Ishikawa (cell line): ENCODE measurements around the gene CRB1.

Experiments used
- EGR1 ChIP-seq: IDR thresholded peaks from 2 replicates; pipeline ENCODE4 v1.6.1; 2012
- FOXM1 ChIP-seq: IDR thresholded peaks from 2 replicates; pipeline ENCODE4 v1.6.1; 2012; ENCODE audit warnings: low read depth, borderline replicate concordance
- MAX ChIP-seq: IDR thresholded peaks from 2 replicates; pipeline ENCODE4 v1.6.1; 2012
- REST ChIP-seq: IDR thresholded peaks from 2 replicates; pipeline ENCODE4 v1.6.1; 2012; ENCODE audit warnings: low read depth, mild to moderate bottlenecking
- TAF1 ChIP-seq: IDR thresholded peaks from 2 replicates; pipeline ENCODE4 v1.6.1; 2012; ENCODE audit warnings: low read depth, mild to moderate bottlenecking
- USF1 ChIP-seq: IDR thresholded peaks from 2 replicates; pipeline ENCODE4 v1.6.1; 2012

GRCh38 chr1:197342044-197342565, 74.1 kb downstream of the CRB1 start:
- no peak for TF ChIP-seq MAX
- no peak for TF ChIP-seq FOXM1
- TF ChIP-seq USF1: no peak
- no peak for TF ChIP-seq TAF1
- TF ChIP-seq REST: no peak
- no peak for TF ChIP-seq EGR1
